Lower leg skin (tissue), 3 donors: Measurements from ENCODE around the gene LMOD3.

ENCODE experiments used
- POLR2A ChIP-seq, 2 donors: fragments of 450-650 bp; IDR thresholded peaks; one replicate each; pipeline ENCODE4 v1.6.1; 2016 to 2017; ENCODE audit warnings: antibody characterized with exemption in 2 of 2, mild to moderate bottlenecking in 1 of 2, moderate library complexity in 1 of 2
- TF ChIP-seq, protein P1 (sequence below), 3 donors: fragments of 450-650 bp; IDR thresholded peaks; one replicate each; pipeline ENCODE4 v1.5.1; 2016; ENCODE audit warnings: antibody characterized with exemption in 3 of 3, mild to moderate bottlenecking in 3 of 3, moderate library complexity in 2 of 3

GRCh38 chr3:69058180-69058946 is 64.0 kb downstream of the LMOD3 start:
- TF ChIP-seq POLR2A (IDR thresholded peaks at IDR 0.05): no peak
- TF ChIP-seq, protein P1, sequence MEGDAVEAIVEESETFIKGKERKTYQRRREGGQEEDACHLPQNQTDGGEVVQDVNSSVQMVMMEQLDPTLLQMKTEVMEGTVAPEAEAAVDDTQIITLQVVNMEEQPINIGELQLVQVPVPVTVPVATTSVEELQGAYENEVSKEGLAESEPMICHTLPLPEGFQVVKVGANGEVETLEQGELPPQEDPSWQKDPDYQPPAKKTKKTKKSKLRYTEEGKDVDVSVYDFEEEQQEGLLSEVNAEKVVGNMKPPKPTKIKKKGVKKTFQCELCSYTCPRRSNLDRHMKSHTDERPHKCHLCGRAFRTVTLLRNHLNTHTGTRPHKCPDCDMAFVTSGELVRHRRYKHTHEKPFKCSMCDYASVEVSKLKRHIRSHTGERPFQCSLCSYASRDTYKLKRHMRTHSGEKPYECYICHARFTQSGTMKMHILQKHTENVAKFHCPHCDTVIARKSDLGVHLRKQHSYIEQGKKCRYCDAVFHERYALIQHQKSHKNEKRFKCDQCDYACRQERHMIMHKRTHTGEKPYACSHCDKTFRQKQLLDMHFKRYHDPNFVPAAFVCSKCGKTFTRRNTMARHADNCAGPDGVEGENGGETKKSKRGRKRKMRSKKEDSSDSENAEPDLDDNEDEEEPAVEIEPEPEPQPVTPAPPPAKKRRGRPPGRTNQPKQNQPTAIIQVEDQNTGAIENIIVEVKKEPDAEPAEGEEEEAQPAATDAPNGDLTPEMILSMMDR (IDR thresholded peaks at IDR 0.05): no peak
